SKM-1 treated with dmso at 0.1 percent for 144 hours (cell line): ENCODE data around the gene NFIX.

Experiments used
- DNase-seq: peaks from one replicate; lab custom pipeline; 2025; ENCODE audit not compliant: unreplicated experiment; lab: John Stamatoyannopoulos, UW

Gene NFIX

DNA sequence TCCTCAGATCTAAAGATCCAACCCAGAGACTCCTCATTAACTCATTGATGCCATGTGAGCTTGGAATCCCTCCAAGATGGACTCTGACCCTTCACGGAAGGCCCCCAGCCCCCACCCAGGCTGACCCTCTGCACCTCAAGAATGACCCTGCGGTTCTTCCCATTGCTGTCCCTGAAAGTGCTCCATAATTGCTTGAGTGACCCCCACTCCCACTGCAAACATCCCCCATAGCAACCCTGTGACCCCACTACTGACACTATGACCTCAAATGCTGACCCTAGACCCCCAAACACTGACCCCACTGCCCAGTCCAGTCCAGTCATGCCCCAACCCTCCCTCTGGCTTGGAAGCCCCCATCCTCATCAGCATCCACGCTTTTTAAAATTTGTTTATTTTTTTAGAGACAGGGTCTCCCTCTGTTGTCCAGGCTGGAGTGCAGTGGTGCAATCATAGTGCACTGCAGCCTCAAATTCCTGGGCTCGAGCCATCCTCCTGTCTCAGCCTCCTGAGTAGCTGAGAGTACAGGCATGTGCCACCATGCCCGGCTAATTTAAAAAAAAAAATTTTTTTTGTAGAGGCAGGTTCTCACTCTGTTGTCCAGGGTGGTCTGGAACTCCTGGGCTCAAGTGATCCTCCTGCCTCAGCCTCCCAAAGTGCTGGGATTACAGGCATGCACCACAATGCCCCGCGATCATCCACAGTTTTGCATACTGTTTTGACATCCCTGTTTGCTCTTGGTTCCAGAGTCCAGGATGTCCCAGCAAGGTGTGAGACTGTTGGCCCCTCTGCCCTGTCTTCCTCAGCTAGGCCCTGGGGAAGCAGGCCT is 106.5 kb downstream of the NFIX start:
- no peak for DNase-seq

GRCh38 chr19:13102416-13102665 is 107.1 kb downstream of the NFIX start:
- no peak for DNase-seq

DNA sequence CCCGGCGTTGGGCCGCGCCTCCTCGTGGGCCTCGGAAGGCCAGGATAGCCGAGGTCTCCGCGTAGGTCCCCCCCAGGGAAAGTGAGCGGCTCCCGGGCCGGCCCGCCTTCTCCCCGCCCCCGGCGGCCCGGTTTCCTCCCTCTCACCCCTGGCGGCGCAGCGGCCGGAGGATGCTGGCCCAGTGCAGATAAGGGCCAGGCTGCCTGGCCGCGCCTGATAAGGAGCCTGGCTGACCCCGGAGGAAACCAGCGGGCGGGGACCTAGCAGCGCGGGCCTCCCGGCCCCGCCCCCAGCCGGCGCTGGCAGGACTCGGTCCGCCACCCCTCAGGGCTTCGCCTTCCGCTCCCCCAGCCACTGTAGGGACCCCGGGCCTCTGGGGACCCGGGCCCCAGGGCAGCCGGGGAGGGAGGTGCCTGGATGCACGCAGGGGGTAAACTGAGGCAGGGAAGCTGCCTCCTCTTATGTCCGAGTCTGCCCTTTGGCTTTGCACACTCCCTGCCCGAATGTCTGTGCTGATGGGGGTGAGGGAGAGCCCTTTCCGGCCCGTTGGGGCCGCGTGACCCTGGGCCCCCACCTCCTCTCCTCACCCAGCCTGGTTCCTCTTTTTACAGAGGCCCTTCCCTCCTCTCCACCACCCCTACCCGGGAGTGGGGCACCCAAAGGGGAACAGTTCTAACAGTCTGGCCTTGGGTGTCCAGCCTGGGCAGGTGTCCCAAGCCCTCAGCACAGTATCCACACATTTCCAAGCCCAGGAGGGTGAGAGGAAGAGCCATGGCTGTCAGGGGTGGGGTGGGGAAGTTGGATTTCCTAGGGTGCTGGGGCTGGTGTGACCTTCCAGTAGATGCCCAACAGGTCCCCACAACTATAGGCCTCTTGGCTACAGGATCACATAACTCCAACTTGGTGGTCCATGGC is 107.6 kb downstream of the NFIX start, which contains the start of gene LYL1:
Gene LYL1, minus strand, starts transcription at position 193 of the 915 bp plus-strand sequence. CDS start 1,687 bp downstream, outside the sequence.
- peak; percentile 94 for DNase-seq

DNA sequence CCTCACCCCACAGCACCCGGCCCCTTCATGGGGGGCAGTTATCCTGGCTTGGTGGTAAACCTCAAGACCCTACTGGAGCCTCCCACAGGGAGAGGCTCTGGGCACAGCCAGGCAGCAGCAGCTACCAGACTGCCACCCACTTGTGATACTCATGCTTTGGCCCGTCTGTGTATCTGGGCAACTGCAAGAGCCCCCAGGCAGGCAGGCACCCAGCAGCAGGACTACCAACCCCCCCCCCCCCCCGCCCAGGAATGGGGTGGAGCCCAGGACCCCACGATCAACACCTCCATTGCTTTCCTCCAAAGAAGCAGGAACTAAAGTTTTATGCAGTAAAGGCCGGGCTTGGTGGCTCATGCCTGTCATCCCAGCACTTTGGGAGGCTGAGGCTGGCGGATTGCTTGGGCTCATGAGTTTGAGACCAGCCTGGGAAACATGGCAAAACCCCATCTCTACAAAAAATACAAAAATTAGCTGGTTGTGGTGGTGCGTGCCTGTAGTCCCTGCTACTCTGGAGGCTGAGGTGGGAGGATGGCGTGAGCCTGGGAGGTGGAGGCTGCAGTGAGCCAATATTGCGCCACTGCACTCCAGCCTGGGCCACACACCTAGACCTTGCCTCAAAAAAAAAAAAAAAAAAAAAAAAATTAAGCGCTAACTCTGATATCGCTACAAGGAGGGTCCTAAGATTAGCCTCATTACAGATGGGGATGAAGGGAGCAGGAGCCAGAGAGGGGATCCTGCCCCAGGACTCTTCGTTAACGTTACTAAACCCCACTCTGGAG is 108.5 kb downstream of the NFIX start:
- no peak for DNase-seq

GRCh38 chr19:13104360-13104847 is 109.1 kb downstream of the NFIX start:
- peak; percentile 84 for DNase-seq

- DNase-seq = no peak
Measured at GRCh38 chr19:13104848-13105711, 109.8 kb downstream of the NFIX start.

- DNase-seq = no peak
Measured at GRCh38 chr19:13109361-13110098, 114.3 kb downstream of the NFIX start.

DNA sequence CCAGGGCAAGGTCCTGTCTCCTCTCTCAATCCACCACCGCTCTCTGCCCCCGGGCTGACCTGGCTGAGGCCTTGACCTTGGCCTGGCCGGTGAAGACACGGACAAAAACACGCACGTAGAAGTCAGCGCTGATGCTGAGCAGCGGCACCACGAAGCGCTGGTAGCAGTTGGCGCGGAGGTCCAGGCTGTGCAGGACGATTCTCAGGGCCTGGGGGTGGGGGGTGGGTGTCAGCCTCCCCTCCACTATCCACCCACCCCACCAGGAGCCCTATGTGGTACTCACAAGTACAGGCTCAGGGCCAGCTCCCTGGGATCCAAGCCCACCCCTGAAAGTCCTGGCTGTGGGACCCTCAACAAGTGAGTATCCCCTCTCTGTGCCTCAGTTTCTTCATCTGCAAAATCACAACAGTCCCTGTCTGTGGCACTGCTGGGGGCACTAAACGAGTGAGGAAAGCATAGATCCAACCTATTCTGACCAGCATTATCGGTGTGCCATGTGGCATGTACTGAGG is 114.9 kb downstream of the NFIX start:
- DNase-seq = no peak

GRCh38 chr19:13112555-13112954 is 117.3 kb downstream of the NFIX start:
- DNase-seq = no peak

GRCh38 chr19:13115936-13116281 is 120.6 kb downstream of the NFIX start:
- no peak for DNase-seq

- peak; percentile 88 for DNase-seq
Measured at GRCh38 chr19:13116282-13117175, 121.3 kb downstream of the NFIX start, which contains the start of gene TRMT1. TRMT1 (minus strand) TSS chr19:13116740; CDS start chr19:13116399, 341 bp downstream.

GRCh38 chr19:13117176-13117771 is 122.0 kb downstream of the NFIX start:
- DNase-seq = no peak

GRCh38 chr19:13117772-13118423 is 122.6 kb downstream of the NFIX start, which contains the start of gene NACC1:
NACC1 (plus strand) TSS chr19:13118264; CDS start chr19:13135208, 16,944 bp downstream.
- DNase-seq = peak; percentile 92

- no peak for DNase-seq
Measured at GRCh38 chr19:13118424-13119193, 123.3 kb downstream of the NFIX start.

DNA sequence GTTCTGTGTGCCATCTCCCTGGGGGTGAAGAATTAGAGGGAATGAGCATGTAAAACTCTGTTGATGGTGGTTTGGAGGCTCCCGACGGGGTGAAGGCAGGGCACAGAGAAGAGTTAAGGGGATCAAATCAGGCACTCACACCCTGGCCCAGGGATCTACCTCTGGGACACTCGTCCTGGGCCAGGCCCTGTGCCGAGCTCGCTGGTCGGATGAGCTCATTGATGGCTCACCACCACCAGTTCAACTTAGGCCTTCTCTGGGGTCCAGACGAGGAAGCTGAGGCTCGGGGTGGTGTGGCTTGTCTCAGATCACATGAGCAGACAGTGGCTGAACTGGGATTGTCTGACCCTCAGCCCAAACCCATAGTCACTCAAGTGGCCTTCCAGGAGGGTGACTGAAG is 124.4 kb downstream of the NFIX start:
- DNase-seq = no peak

- no peak for DNase-seq
Measured at GRCh38 chr19:13120031-13120430, 124.8 kb downstream of the NFIX start.
